ENCODE measurements around the gene RNF144A. TPM values are rescaled to one million over a fixed set of nuclear protein-coding genes. Genes with fewer than 3 reads are reported as not detected.

The RNF144A gene
- total and polyA plus RNA-seq, 2 donors (not counting 1 experiment from before 2014, with no cell fraction given): 1.2 to 1.6 TPM

- ChIA-PET POLR2A (no interaction called here), CTCF (no interaction called here)
- Histone ChIP-seq H3K9ac (ENCODE audit: low read length) (no peak overlapping the region), H3K36me3 (replicated peaks in 1 of 2; ENCODE audit: control extremely low read depth in 1 of 2, control insufficient read depth in 1 of 2, extremely low read depth in 1 of 2, insufficient read depth in 2 of 2, low read length in 1 of 2) (no peaks in the 10 kb centered on the region), H3K4me2 (replicated peaks; ENCODE audit: low read depth, low read length, poor library complexity, severe bottlenecking) (no peak overlapping the region), H3K9me3 (ENCODE audit: control extremely low read depth in 1 of 3, control insufficient read depth in 2 of 3, insufficient read depth in 1 of 3, low read length in 2 of 3) (peaks cover 0 to 9% (median 1%) of the 10 kb centered on the region in 3 donors), H3K4me1 (ENCODE audit: control insufficient read depth in 2 of 2, insufficient read depth in 2 of 2, low read length in 2 of 2) (no peaks in the 10 kb centered on the region), H3K27me3 (replicated peaks in 1 of 4; ENCODE audit: control extremely low read depth in 1 of 4, control insufficient read depth in 3 of 4, insufficient read depth in 4 of 4, low read length in 3 of 4) (no peaks in the 10 kb centered on the region), H3K79me2 (ENCODE audit: control insufficient read depth, insufficient read depth, low read length) (no peaks in the 10 kb centered on the region), H2AFZ (ENCODE audit: insufficient read depth, low read depth, low read length, poor library complexity, severe bottlenecking) (no peak overlapping the region), H3K27ac (ENCODE audit: low read length in 2 of 2) (no peak overlapping the region), H4K20me1 (ENCODE audit: control insufficient read depth, insufficient read depth, low read length, poor library complexity, severe bottlenecking) (no peaks in the 10 kb centered on the region), H3K4me3 (ENCODE audit: control extremely low read depth in 1 of 5, extremely low read depth in 1 of 5, insufficient read depth in 1 of 5, low read depth in 2 of 5, low read length in 4 of 5) (no peak overlapping the region)
- no peaks in the 10 kb centered on the region for H3K4me1 Mint-ChIP-seq
- 90% methylated on average over 3 of the region's 3 CpGs for WGBS (ENCODE audit: insufficient coverage)
- TF ChIP-seq CTCF (IDR thresholded peaks at IDR 0.05) (no peak), EZH2 (IDR thresholded peaks at IDR 0.05; ENCODE audit: borderline replicate concordance, insufficient read depth, low read depth, low read length, poor library complexity, severe bottlenecking) (no peak)
- H3K4me3 Mint-ChIP-seq: no peak overlapping the region
- intact Hi-C loops (cut with micrococcal nuclease): no loop called here
- H3K9me3 Mint-ChIP-seq (ENCODE audit: insufficient read depth): peaks cover 2% of the 10 kb centered on the region
- ATAC-seq (ENCODE audit: low read depth) (no peak), DNase-seq (no peak)
- no peaks in the 10 kb centered on the region for H3K27me3 Mint-ChIP-seq
- no peak overlapping the region for H3K27ac Mint-ChIP-seq
Measured at GRCh38 chr2:6978991-6979390, 61.8 kb downstream of the RNF144A start.

- H3K27me3 ChIP-seq (replicated peaks in 1 of 4; ENCODE audit: control extremely low read depth in 1 of 4, control insufficient read depth in 3 of 4, insufficient read depth in 4 of 4, low read length in 3 of 4): no peaks in the 10 kb centered on the region
- no peak for ATAC-seq (ENCODE audit: low read depth)
- CTCF ChIA-PET: no interaction called here
- no peak overlapping the region for H3K27ac ChIP-seq (ENCODE audit: low read length in 2 of 2)
- no peaks in the 10 kb centered on the region for H3K36me3 ChIP-seq (replicated peaks in 1 of 2; ENCODE audit: control extremely low read depth in 1 of 2, control insufficient read depth in 1 of 2, extremely low read depth in 1 of 2, insufficient read depth in 2 of 2, low read length in 1 of 2)
- no peaks in the 10 kb centered on the region for H3K79me2 ChIP-seq (ENCODE audit: control insufficient read depth, insufficient read depth, low read length)
- no peak for TF ChIP-seq CTCF (IDR thresholded peaks at IDR 0.05)
- no peak for TF ChIP-seq EZH2 (IDR thresholded peaks at IDR 0.05; ENCODE audit: borderline replicate concordance, insufficient read depth, low read depth, low read length, poor library complexity, severe bottlenecking)
- H3K4me3 Mint-ChIP-seq: no peak overlapping the region
- H3K4me3 ChIP-seq (ENCODE audit: control extremely low read depth in 1 of 5, extremely low read depth in 1 of 5, insufficient read depth in 1 of 5, low read depth in 2 of 5, low read length in 4 of 5): no peak overlapping the region
- WGBS (ENCODE audit: insufficient coverage): 89% methylated on average over 3 of the region's 5 CpGs
- no peak overlapping the region for H2AFZ ChIP-seq (ENCODE audit: insufficient read depth, low read depth, low read length, poor library complexity, severe bottlenecking)
- H3K9me3 ChIP-seq (ENCODE audit: control extremely low read depth in 1 of 3, control insufficient read depth in 2 of 3, insufficient read depth in 1 of 3, low read length in 2 of 3): peaks cover 0 to 9% (median 0%) of the 10 kb centered on the region in 3 donors
- H3K4me2 ChIP-seq (replicated peaks; ENCODE audit: low read depth, low read length, poor library complexity, severe bottlenecking): no peak overlapping the region
- DNase-seq: no peak
- no peak overlapping the region for H3K27ac Mint-ChIP-seq
- H3K9me3 Mint-ChIP-seq (ENCODE audit: insufficient read depth): peaks cover 2% of the 10 kb centered on the region
- POLR2A ChIA-PET: no interaction called here
- no peaks in the 10 kb centered on the region for H3K4me1 ChIP-seq (ENCODE audit: control insufficient read depth in 2 of 2, insufficient read depth in 2 of 2, low read length in 2 of 2)
- intact Hi-C loops (cut with micrococcal nuclease): no loop called here
- no peaks in the 10 kb centered on the region for H4K20me1 ChIP-seq (ENCODE audit: control insufficient read depth, insufficient read depth, low read length, poor library complexity, severe bottlenecking)
- no peaks in the 10 kb centered on the region for H3K27me3 Mint-ChIP-seq
- no peaks in the 10 kb centered on the region for H3K4me1 Mint-ChIP-seq
- no peak overlapping the region for H3K9ac ChIP-seq (ENCODE audit: low read length)
Measured at GRCh38 chr2:6982449-6982848, 65.2 kb downstream of the RNF144A start.
